ENCODE data around the gene FAM131C. TPM values are rescaled to one million over a fixed set of nuclear protein-coding genes. Genes with fewer than 3 reads are reported as not detected.

FAM131C gene
- total and polyA plus RNA-seq, 10 of the 15 experiments (the other 5 are each of a cell fraction or from before 2014, with no cell fraction given): 0.03 TPM; not detected in 9

DNA sequence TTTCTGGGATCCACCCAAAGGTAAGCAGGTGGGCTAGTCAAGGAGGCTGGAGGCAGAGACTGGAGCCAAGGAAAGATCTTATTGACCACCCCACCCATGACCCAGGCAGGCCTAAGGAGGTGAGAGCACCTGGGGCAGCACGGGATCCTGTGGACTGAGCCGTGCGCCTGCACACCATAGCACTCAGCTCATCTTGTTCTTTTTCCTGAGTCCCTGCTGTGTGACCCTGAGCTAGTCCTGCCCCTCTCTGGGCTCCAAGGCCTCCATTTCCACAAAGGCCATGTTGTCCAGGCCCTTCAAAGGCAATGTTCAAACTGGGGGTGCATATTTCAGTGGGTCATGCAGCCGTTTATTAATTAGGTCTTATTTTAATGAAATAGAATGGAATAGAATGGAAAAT is 7.2 kb downstream of the FAM131C start:
- H4K20me1 ChIP-seq (ENCODE audit: control insufficient read depth, insufficient read depth): no peaks in the 10 kb centered on the region
- no peak overlapping the region for H3K4me2 ChIP-seq (ENCODE audit: control insufficient read depth, insufficient read depth)
- 51% methylated on average over 4 of the region's 4 CpGs for WGBS (ENCODE audit: insufficient coverage, insufficient replicate concordance, low lambda C conversion rate, missing lambda C conversion rate)
- BruUV-seq (replicated peaks): no TSS peak
- H3K36me3 ChIP-seq (ENCODE audit: control insufficient read depth in 2 of 2, insufficient read depth in 2 of 2, low read length in 1 of 2): no peaks in the 10 kb centered on the region
- H3K9ac ChIP-seq (ENCODE audit: control insufficient read depth, insufficient read depth, low read length): no peak overlapping the region
- H3K9me3 ChIP-seq (replicated peaks; ENCODE audit: control insufficient read depth, insufficient read depth, low read length): no peaks in the 10 kb centered on the region
- RAD21 ChIA-PET (ENCODE audit: unreplicated experiment): interaction anchor here (1.0 kb wide), 1 partner anchor 13 kb away, joined by 5 read pairs; no protein-coding TSS in a partner anchor
- H3K27me3 ChIP-seq (replicated peaks in 1 of 2; ENCODE audit: control insufficient read depth in 2 of 2, insufficient read depth in 2 of 2, low read length in 1 of 2): no peaks in the 10 kb centered on the region; a peak in 1 of 4 replicates
- CTCF ChIA-PET: interaction anchor here (0.6 to 5.7 kb wide), 3 partner anchors 13 to 271 kb away, joined by 3 to 42 read pairs (median 3); no protein-coding TSS in a partner anchor
- H3K4me1 ChIP-seq (ENCODE audit: control insufficient read depth, insufficient read depth, low read length): no peaks in the 10 kb centered on the region
- TF ChIP-seq ESRRA (IDR thresholded peaks at IDR 0.05; ENCODE audit: low read length) (no peak), CHD4 (IDR thresholded peaks at IDR 0.05) (no peak), PAX8 (IDR thresholded peaks at IDR 0.05) (no peak), YY1 (IDR thresholded peaks at IDR 0.05; ENCODE audit: low read depth, low read length) (no peak), TARDBP (IDR thresholded peaks at IDR 0.05; ENCODE audit: borderline replicate concordance) (no peak), MXI1 (IDR thresholded peaks at IDR 0.05; ENCODE audit: low read depth, low read length) (no peak), FOS (IDR thresholded peaks at IDR 0.05; ENCODE audit: borderline replicate concordance, extremely low read depth, insufficient read length) (no peak), IKZF1 (conservative IDR thresholded peaks at IDR 0.05) (no peak), SUPT20H (IDR thresholded peaks at IDR 0.05; ENCODE audit: borderline replicate concordance, control insufficient read depth, low read depth, low read length) (no peak)
- TF ChIP-seq, protein P1, sequence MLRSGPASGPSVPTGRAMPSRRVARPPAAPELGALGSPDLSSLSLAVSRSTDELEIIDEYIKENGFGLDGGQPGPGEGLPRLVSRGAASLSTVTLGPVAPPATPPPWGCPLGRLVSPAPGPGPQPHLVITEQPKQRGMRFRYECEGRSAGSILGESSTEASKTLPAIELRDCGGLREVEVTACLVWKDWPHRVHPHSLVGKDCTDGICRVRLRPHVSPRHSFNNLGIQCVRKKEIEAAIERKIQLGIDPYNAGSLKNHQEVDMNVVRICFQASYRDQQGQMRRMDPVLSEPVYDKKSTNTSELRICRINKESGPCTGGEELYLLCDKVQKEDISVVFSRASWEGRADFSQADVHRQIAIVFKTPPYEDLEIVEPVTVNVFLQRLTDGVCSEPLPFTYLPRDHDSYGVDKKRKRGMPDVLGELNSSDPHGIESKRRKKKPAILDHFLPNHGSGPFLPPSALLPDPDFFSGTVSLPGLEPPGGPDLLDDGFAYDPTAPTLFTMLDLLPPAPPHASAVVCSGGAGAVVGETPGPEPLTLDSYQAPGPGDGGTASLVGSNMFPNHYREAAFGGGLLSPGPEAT (IDR thresholded peaks at IDR 0.05; ENCODE audit: low read depth): no peak
- no peaks in the 10 kb centered on the region for H3K79me2 ChIP-seq (ENCODE audit: control insufficient read depth, insufficient read depth, low read length)
- POLR2A ChIA-PET: no interaction called here
- in situ Hi-C loops (cut with MboI) (no loop called here), intact Hi-C loops (cut with micrococcal nuclease; ENCODE audit: unreplicated experiment) (no loop called here)
- H3K27ac ChIP-seq (ENCODE audit: control insufficient read depth, insufficient read depth): no peak overlapping the region
- DNase-seq (ENCODE audit: low read depth, low spot score) (no peak), FAIRE-seq (no peak), ATAC-seq (no peak)
- no peak overlapping the region for H3K4me3 ChIP-seq
- H2AFZ ChIP-seq (ENCODE audit: control insufficient read depth, low read depth, low read length): no peak overlapping the region
- SMC1A ChIA-PET (ENCODE audit: uncharacterized antibody, unreplicated experiment): interaction anchor here (1.5 to 1.6 kb wide), 2 partner anchors 55 to 58 kb away, joined by 3 to 4 read pairs; no protein-coding TSS in a partner anchor

Measured in GM12878 (cell line).